HG03520 (cell line): ENCODE data around the gene STARD7.
"Not testable (repeated sequence)": the region's sequence is repeated elsewhere in the genome, so short reads cannot be mapped to it uniquely, and the experiment has no call there.

Experiments used
- ATAC-seq: cut with Tn5 transposase; IDR thresholded peaks from one replicate; pipeline ENCODE4 v1.9.1; 2021; ENCODE audit warnings: mild to moderate bottlenecking, moderate library complexity; ENCODE audit not compliant: unreplicated experiment

The STARD7 gene

DNA sequence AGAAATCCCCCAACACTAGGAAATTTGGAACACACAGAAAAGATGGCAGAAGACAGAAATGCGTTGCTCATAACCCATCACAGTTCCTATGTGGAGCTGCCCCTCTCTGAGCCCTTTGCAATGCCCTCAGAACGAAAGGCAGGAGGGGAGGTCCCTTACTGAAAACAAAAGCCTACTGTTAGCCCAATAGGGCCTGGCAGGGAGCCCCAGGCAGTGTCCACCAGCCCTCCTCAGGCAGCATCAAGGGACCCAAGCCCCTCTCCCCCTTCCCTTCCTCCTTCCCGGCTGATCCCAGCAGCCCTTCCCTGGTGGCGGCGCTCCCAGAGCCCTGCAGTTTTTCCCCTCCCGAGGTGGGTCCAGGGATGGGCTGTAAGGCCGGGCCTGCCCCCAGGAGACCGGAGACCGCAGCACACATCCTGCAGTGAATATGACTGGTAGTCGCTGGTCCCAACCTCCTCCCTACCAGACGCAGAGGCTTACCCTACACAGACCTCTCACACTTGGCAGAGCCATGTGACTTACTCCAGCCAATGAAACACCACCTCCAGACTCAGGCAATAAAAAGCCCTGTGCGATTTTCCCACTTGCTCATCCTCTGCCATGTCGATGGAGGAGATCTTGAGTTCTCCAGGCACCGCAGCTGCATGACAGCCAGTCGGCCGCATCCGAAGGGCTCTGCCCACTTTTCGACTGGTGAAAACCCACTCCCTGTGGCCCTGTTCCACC is 44.0 kb downstream of the STARD7 start:
- peak; percentile 65 for ATAC-seq

DNA sequence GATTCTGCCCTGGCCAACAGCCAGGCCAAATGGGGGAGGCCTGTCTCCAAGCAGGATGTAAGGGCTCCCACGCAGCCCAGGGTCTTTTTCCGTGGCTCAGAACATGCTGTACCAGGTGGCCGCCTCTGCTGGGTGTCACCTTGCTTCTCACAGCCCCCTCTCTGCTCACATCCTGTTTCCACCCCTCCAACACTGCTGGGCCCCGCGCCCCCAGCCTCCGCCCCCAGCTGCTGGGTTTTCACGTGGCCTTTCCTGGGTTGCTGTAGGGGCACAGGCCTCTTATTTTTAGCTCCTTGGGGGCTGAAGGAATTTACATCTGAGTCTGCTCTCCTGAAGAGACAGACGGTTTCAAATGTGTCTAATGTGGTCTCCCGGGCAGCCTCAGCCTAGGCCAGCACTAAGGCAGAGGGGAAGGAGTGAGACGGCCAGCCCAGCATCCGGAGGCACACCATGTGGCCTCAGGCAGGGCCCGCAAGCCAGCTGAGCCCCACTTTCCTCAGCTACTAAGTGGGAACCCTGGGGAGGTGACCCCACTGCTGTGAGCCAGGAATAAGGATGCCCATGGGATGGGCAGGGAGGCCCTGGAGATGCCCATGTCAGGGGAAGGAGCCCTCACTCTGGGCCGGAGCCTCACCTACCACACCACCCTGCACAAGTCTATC is 44.7 kb downstream of the STARD7 start:
- ATAC-seq: peak; percentile 45

DNA sequence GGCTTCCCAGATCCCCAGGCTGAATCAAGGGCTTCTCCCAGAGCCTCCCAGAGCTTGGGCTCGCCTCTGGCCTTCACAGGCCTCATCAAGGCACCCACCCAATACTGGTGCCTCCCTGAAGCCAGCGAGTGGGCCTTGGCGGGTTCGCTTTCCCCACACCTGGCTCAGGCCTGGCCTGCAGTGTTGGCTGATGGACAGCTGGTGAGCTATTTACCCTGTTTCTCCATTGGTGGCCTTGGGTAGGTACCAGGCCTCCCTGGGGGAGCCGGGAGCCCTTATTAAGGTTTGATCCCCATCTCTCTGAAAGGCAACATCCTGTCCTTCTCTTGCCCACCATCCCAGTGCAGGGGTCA is 45.2 kb downstream of the STARD7 start:
- ATAC-seq: peak; percentile 5

DNA sequence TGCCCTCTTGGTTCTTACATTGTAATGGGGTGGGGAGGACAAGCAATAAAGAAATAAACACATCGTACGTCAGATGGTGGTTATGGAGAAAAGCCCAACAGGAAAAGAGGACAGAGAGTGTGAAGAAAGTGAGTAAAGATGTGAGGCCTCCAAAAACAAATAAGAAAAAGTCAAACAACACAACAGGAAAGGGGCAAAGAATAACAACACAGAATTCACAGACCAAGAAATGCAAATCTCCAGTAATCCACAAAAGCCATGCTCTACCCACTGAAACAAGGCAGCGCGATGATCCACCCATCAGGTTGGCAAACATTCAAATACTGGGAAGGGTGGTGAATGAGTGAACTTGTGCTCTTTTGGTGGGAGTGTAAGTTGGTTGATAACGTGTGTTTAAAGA is 46.7 kb downstream of the STARD7 start:
- no peak for ATAC-seq

DNA sequence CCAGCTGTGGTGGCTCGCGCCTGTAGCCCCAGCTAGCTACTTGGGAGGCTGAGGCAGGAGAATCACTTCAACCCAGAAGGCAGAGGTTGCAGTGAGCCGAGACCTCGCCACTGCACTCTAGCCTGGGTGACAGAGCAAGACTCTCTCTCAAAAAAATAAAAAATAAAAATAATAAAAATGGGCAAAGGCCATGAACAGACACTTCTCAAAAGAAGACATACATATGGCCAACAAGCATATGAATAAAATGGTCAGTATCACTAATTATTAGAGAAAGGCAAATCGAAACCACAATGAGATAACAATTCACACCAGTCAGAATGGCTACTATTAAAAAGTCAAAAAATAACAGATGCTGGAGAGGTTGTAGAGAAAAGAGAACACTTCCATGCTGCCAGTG is 48.3 kb downstream of the STARD7 start:
- ATAC-seq: not testable (repeated sequence)

DNA sequence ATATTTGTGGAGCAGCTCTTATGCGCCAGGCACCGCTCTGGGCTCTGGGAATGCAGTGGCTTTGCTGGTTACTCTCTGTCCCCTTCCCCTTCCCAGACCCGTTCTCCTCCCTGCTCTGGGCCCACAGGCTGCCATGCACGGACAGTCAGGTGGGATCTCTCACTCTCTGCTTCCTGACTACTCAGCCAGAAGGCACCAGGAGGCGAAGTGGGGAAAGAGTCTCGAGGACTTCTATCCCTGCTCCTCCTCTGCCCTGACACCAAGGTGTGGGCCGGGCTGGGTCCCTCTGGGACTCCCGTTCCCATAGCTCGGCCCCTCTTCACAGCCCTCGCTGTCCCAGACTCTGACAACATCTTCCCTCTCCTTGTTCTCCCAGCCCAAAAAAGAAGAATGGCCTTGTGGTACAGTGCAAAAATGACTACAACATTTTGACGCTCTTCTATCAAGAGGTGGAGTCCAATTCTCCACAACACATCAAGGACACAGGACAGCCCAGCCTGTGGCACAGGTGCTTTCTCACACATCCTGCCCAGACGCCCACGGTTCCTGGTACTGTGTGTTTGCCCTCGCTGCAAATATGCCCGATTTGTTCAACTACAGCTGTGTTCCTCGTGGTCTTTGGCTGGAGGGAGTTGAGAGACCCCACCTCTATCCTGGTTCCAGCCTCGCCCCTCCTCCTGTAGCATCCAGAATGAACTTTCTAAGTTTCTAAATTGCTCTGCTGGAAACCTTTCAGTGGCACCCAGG is 49.4 kb downstream of the STARD7 start:
- no peak for ATAC-seq

DNA sequence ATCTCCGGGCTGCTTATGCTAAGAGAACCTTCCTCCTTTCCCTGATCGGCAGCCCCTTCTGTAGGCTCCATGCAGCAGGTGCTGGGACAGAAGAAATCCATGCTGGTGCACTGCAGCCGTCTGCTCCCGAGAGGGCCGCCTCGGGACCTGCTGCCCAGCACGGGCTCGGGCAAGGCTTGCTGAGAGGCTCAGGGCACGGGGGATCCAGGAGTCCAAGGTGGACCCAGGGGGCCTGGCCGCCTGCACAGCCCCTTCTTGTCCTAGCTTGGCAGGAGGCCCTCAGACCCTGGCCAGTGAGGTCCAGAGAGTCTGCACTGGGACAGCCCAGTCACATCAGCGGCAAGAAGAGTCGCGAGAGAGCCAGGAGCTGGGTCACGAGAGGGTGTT is 50.1 kb downstream of the STARD7 start:
- ATAC-seq: no peak

DNA sequence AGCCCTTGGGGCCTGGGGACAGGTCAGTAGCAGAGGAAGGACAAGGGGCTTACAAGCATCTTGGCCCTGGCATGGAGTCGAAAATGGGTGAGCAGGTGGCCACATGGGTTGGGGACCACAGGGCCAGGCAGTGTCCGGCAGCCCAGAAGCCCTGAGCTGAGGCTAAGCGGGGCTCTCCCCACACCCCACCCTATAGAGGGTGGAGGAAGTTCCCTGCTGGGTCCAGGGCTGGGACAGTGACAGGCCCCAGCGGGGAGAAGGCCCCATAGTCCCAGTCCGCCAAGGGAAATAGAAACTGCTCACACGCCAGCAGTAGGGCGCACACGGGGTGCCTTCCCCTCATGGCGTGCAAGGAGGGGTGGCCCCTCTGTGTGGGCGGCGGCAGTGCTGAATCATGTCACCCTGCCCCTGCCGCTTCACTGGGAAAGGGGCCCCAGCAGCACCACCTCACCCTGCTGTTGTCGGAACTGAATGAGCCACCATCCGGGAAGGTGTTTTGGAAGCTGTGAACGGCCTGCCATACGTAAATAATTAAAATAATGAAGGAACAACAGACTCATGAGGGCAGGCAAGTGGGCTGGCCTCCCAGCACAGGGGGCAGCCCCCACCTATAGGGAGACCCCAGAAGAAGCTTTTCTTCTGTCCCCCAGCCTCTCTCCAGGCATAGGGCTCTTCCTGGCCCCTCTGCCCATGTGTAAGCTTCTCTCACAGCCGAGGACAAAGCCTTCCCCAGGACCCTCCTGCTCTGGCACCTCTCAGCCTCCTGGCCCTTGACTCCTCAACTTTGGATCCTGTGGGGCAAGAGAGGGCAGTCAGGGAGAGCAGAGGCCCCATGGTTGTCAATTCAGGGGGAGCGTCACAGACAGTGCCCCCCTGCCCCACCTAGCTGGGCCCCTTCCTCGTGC is 50.7 kb downstream of the STARD7 start:
- peak; percentile 42 for ATAC-seq

DNA sequence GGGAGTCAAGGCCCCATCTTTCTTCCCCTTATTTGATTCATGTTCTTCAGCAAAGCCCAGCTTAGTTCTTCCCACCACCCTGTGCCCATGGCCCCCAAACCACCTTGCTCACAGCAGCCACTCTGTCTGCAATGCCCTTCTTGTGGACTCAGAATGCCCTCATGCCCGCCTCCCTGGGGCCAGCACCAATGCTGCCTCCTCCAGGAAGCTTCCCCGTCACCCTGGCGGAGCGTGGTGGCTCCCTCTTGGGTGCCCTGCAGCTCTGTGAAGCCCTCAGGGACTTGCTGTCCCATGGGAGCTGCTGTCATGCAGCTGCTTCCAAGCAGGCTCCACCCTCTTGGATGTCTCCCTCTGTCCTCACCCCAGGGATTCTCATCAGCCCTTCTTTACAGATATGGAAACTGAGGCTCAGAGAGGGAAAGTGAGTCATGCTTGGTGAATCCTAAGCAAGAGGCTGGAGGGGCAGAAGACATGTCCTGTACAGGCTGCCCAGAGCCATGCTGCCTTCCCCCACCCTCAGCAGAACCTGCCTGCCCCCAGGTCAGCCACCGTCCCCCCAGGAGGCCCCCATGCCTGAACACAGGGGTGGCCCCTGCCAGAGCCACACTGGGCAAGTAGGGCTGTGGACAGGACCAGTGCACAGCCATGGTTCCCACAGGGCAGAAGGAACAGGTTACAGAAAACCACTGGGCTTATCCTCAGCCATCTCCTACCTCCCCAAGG is 51.5 kb downstream of the STARD7 start:
- ATAC-seq: peak; percentile 29

DNA sequence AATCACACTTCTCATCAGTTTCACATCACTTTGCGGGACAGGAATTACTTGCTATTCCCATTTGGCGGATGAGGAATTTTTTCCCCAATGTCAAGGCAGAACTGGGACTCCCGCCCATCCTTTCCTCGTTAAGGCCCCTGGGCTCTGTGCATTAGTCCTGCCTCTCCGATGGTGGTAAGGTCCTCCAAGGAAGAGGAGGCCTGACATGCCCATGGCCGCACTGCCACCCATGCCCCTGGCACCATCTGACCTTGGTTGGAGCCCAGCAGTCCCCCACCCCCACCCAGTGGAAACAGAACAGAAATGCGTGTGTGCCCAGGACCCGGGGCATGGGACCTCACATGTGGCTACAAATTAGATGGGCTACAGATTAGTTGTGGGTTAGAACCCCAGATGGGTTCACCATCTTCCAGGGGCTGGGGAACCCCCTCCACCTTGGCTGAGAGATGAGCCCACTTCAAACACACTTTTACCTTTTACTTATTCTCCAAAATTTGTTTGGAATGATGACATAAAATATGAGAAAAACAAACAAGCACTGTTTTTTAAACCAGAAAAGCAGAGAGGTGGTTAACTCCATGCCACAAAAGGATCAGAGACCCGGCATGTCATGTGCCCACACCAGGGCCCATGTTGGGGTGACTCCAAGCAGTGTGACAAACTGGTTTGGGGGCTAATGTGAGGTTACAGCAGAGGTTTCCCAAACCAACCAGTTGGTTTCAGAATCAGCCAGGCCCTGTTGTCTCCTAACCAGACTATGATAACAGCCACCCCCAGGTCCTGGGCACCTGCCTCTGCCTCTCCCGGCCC is 52.4 kb downstream of the STARD7 start:
- no peak for ATAC-seq

DNA sequence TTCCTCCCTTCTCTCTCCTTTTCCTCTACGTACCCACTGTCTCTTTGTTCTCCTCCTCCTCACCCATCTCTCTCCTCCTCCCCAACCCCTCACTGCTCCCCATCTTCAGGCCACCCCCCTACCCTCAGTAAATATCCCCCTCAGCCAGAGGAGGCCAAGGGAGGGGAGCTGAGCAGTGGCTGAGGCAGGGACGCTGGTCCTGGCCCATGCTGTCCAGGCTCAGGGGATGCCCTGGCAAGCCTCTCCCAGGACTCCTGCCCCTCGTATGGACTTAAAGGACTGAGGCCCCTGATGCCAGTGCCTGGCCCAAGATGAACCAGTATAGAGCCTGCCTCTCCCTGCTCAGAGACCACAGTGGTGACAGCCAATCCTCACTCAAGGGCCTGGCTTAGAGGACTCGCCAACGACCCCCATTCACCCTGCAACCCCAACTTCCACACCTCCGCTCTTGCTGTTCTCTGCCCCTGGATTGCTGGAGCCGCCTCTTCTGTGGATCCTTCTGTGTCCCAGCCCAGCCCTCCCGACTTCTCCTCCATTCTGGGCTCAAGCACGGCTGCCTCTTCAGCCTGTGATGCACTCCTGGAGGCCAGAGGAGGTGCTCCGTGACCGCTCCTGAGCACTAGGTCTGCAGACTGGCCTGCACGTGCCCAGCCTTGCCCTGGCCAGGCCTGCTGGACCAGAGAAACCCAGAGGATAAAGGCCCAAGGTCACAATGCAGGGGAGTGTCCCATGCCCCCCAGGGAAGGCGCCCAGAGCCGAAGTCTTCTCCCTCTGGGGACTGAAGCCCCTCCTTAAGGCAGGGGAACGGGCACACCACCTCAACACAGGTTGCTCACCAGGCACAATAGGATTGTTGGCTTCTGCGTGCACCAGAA is 53.9 kb downstream of the STARD7 start:
- no peak for ATAC-seq

DNA sequence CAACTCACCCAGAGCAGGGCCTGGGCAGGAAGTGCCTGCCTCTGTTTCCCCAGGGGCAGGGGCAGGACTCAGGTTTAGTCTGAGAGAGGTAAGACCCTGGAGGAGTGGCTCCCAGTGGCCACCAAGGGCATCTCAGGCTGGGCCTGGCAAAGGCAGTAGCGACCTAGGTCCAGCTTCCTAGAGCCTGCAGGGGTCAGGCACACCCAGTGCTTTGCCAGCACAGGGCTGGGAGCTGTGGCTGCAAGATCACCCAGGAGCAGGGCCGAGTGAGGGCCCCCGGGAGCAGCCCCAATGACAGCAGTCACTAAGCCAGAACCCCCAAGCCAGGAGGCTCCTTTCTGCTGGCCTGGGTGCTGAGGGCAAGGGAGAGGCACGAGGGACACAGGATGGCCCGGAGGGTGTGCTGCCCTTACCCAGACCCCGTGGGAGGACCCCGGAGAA is 54.6 kb downstream of the STARD7 start:
- ATAC-seq: no peak

DNA sequence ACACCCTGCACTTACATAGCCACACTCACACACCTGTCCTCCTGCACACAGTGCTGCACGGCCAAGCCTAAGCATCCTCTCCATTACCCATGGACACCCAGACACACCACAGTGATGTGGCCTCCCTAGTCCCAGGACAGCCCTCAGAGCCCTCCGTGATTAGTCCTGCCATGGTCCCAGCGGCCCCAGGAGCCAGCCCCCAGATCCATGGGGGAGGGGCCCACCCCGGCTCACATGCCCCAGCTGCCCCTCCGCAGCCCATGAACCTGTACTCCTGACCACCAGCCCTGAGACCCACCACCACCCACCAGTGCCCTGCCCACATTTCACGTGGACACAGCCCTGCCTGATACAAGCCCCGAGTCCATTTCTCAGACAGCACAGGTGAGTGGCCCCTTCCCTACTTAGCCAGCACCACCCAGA is 55.3 kb downstream of the STARD7 start:
- ATAC-seq: no peak

DNA sequence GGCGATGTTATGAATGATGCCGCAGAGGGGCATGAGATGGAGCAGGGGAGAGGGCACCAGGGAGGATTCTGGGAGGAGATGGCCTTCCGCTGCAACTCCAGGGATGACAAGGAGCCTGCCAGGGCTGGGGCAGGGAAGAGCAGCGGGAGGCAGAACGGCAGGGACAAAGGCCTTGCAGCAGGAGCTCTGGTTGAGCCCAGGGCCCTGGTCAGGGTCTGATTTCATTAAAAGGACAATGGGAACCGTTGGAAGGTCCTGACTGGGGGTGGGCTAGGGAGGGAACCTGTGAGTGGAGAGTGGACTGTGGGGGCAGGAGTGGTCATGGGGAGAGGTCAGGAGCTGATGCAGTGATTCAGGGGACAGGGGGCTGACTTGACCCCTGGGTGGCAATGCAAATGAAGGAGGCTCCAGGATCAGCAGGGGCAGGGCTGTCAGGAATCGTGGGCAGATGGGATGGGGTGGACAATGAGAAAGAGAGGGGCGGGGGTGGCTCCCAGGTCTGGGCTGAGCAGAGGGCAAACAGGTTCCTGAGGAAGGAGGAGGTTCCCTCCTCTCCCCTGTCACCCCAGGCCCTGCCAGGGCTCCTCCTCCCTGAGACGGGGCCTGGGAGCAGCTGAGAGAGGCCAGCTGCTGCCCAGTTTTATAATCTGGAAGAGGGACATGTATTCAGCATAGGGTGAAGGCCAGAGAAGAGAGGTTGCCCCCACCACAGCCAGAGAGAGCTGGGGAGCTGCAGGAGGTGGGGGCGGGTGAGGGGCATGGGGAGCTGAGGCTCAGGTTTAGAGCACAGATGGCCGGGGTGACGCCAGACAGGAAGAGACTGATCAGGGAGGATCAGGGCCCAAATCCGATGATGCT is 56.1 kb downstream of the STARD7 start:
- ATAC-seq: no peak

DNA sequence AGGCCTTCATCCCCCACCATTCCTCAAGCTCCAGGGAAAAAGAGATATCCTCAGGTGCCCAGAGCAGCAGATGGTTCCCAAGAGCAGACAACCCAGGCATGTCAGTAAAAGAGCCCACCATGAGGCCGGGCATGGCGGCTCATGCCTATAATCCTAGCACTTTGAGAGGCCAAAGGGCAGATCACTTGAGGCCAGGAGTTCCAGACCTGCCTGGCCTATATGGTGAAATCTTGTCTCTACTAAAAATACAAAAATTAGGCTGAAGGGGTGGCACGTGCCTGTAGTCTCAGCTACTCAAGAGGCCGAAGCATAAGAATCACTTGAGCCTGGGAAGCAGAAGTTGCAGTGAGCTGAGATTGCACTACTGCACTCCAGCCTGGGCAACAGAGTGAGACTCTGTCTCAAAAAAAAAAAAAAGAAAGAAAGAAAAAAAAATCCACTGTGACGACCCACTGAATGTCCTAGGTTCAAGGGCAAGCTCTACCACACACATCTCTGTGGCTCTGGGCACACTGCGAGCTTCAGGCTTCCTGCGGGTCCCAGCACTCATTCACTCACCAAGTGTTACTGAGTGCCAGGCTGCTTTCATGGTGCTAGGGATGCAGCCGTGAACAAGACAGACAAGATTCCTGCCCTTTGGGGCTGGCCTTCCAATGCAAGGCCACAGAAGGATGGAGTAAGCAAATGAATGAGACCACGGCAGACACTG is 56.9 kb downstream of the STARD7 start:
- ATAC-seq: no peak

DNA sequence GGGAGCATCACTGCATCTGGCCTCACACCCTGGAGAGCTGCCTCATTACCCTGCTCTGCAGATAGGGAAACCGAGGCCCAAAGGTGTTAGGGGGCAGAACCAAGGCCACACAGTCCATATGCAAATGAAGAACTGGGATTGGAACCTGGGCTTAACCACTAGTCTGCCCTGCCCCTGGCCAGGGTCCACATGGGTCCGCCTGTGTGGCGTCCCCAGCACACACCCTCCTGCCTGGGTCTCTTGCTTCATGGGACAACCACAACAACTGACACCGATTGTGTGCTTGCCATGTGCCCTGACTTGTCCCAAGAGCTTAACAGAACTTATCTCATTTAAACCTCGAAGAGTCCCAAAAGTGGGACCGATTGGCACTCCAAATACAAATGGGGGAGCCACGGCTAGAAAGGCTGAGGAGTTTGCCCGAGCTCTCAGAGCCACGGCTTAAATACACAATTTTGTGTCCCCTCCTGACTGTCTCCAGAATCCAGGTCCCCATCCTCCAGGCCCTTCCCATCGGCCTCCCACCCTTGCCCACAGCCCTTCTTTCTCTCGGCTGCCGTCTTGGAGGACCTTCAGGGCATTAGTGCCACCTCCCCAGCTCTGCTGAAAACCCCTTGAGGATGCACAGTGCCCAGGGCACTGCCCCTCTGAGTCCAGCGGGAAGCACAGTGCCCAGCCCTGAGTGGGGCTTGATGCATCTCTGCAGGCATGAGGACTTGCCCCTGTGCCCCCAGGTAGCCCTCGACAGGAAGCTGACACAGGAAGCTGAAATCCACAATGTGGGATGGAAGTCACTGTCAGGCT is 57.6 kb downstream of the STARD7 start:
- ATAC-seq: no peak
